Measurements from ENCODE around the gene MOCS3. TPM values are rescaled to one million over a fixed set of nuclear protein-coding genes. Genes with fewer than 3 reads are reported as not detected.

The MOCS3 gene
- total and polyA plus RNA-seq, 2 donors (not counting 1 experiment from before 2014, with no cell fraction given) = 0.91 to 7.6 TPM

DNA sequence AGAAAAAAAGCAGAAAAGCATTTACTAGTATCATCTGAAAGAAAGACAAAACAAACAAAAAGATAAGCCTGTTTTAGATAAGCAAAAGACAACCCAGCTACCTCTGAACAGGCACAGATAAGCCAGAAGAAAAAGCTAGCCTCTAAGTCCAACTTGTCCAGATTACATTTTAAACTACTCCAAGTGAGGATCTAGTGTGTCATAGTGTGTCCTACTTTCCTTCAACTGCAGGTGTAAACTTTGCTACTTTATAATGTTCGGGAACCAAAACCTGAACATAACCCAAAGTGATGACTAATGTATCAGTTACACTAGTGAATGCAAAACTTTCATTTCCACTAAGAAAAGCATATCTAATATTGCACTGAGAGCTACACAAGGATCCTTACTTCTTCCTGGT lies 46.9 kb upstream of the MOCS3 start:
- ATAC-seq (ENCODE audit: low read depth) (no peak), DNase-seq (no peak)
- Histone ChIP-seq H3K36me3 (replicated peaks in 1 of 2; ENCODE audit: control extremely low read depth in 1 of 2, control insufficient read depth in 1 of 2, extremely low read depth in 1 of 2, insufficient read depth in 2 of 2, low read length in 1 of 2) (peaks cover 6 to 14% of the 10 kb centered on the region in 2 experiments), H3K9me3 (ENCODE audit: control extremely low read depth in 1 of 3, control insufficient read depth in 2 of 3, insufficient read depth in 1 of 3, low read length in 2 of 3) (no peaks in the 10 kb centered on the region), H3K4me1 (ENCODE audit: control insufficient read depth in 2 of 2, insufficient read depth in 2 of 2, low read length in 2 of 2) (peaks cover 17 to 32% of the 10 kb centered on the region in 2 donors), H3K9ac (ENCODE audit: low read length) (no peak overlapping the region), H3K79me2 (ENCODE audit: control insufficient read depth, insufficient read depth, low read length) (peaks cover 100% of the 10 kb centered on the region), H3K27me3 (replicated peaks in 1 of 4; ENCODE audit: control extremely low read depth in 1 of 4, control insufficient read depth in 3 of 4, insufficient read depth in 4 of 4, low read length in 3 of 4) (no peaks in the 10 kb centered on the region), H2AFZ (ENCODE audit: insufficient read depth, low read depth, low read length, poor library complexity, severe bottlenecking) (no peak overlapping the region), H3K27ac (ENCODE audit: low read length in 2 of 2) (no peak overlapping the region), H3K4me3 (ENCODE audit: control extremely low read depth in 1 of 5, extremely low read depth in 1 of 5, insufficient read depth in 1 of 5, low read depth in 2 of 5, low read length in 4 of 5) (no peak overlapping the region), H3K4me2 (replicated peaks; ENCODE audit: low read depth, low read length, poor library complexity, severe bottlenecking) (no peak overlapping the region), H4K20me1 (ENCODE audit: control insufficient read depth, insufficient read depth, low read length, poor library complexity, severe bottlenecking) (peaks cover 67% of the 10 kb centered on the region)
- H3K27ac Mint-ChIP-seq = peak overlapping the region; percentile 56
- H3K4me3 Mint-ChIP-seq = peak overlapping the region; percentile 60
- H3K9me3 Mint-ChIP-seq (ENCODE audit: insufficient read depth) = no peaks in the 10 kb centered on the region
- no CpG with 5 or more reads among the region's 1 CpG for WGBS (ENCODE audit: insufficient coverage)
- ChIA-PET CTCF (interaction anchor here (0.9 to 2.4 kb wide), 5 partner anchors 11 to 121 kb away, joined by 4 to 8 read pairs (median 6); no protein-coding TSS in a partner anchor), POLR2A (no interaction called here)
- no peak for TF ChIP-seq EZH2 (IDR thresholded peaks at IDR 0.05; ENCODE audit: borderline replicate concordance, insufficient read depth, low read depth, low read length, poor library complexity, severe bottlenecking)
- TF ChIP-seq, protein P1, sequence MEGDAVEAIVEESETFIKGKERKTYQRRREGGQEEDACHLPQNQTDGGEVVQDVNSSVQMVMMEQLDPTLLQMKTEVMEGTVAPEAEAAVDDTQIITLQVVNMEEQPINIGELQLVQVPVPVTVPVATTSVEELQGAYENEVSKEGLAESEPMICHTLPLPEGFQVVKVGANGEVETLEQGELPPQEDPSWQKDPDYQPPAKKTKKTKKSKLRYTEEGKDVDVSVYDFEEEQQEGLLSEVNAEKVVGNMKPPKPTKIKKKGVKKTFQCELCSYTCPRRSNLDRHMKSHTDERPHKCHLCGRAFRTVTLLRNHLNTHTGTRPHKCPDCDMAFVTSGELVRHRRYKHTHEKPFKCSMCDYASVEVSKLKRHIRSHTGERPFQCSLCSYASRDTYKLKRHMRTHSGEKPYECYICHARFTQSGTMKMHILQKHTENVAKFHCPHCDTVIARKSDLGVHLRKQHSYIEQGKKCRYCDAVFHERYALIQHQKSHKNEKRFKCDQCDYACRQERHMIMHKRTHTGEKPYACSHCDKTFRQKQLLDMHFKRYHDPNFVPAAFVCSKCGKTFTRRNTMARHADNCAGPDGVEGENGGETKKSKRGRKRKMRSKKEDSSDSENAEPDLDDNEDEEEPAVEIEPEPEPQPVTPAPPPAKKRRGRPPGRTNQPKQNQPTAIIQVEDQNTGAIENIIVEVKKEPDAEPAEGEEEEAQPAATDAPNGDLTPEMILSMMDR (IDR thresholded peaks at IDR 0.05) = no peak
- intact Hi-C loops (cut with micrococcal nuclease) = no loop called here
- H3K27me3 Mint-ChIP-seq = no peaks in the 10 kb centered on the region
- H3K4me1 Mint-ChIP-seq = peaks cover 68% of the 10 kb centered on the region

DNA sequence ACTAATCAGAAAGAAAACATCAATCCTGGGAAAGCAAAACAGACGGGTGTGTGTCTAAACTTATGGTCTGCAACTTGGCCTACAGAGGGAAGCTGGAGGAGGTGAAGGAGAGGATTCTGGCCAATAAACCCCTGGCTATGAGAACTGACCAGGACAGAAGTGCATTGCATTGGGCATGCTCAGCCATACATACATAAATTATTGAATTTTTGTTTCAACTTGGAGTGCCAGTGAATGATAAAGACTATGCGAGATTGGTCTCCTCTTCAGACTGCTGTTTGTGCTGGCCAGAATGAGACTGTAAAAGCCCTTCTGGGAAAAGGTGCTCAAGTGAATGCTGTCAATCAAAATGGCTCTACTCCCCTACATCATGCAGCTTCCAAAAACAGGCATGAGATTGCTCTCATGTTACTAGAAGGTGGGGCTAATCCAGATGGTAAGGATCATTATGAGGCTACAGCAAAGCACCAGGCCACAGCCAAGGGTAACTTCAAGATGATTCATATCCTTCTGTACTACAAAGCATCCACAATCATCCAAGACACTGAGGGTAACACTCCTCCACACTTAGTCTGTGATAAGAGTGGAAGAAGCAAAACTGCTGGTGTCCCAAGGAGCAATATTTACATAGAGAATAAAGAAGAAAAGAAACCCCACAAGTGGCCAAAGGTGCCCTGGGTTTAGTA lies 44.8 kb upstream of the MOCS3 start:
- no peak overlapping the region for H3K4me2 ChIP-seq (replicated peaks; ENCODE audit: low read depth, low read length, poor library complexity, severe bottlenecking)
- peak overlapping the region; percentile 2 for H3K4me3 Mint-ChIP-seq
- H2AFZ ChIP-seq (ENCODE audit: insufficient read depth, low read depth, low read length, poor library complexity, severe bottlenecking) = no peak overlapping the region
- peaks cover 81% of the 10 kb centered on the region for H3K4me1 Mint-ChIP-seq
- H3K36me3 ChIP-seq (replicated peaks in 1 of 2; ENCODE audit: control extremely low read depth in 1 of 2, control insufficient read depth in 1 of 2, extremely low read depth in 1 of 2, insufficient read depth in 2 of 2, low read length in 1 of 2) = peaks cover 6 to 8% of the 10 kb centered on the region in 2 experiments
- H3K27me3 ChIP-seq (replicated peaks in 1 of 4; ENCODE audit: control extremely low read depth in 1 of 4, control insufficient read depth in 3 of 4, insufficient read depth in 4 of 4, low read length in 3 of 4) = no peaks in the 10 kb centered on the region
- ChIA-PET CTCF (interaction anchor here (1.0 to 3.8 kb wide), 3 partner anchors 15 to 121 kb away, joined by 3 to 15 read pairs (median 3); no protein-coding TSS in a partner anchor), POLR2A (no interaction called here)
- ATAC-seq (ENCODE audit: low read depth) (no peak), DNase-seq (no peak)
- H3K79me2 ChIP-seq (ENCODE audit: control insufficient read depth, insufficient read depth, low read length) = peaks cover 100% of the 10 kb centered on the region
- no peak overlapping the region for H3K27ac ChIP-seq (ENCODE audit: low read length in 2 of 2)
- intact Hi-C loops (cut with micrococcal nuclease) = no loop called here
- peak overlapping the region; percentile 2 for H3K27ac Mint-ChIP-seq
- H3K9me3 Mint-ChIP-seq (ENCODE audit: insufficient read depth) = no peaks in the 10 kb centered on the region
- no peaks in the 10 kb centered on the region for H3K27me3 Mint-ChIP-seq
- H3K9me3 ChIP-seq (ENCODE audit: control extremely low read depth in 1 of 3, control insufficient read depth in 2 of 3, insufficient read depth in 1 of 3, low read length in 2 of 3) = no peaks in the 10 kb centered on the region
- TF ChIP-seq, protein P1 (IDR thresholded peaks at IDR 0.05) = no peak
- TF ChIP-seq EZH2 (IDR thresholded peaks at IDR 0.05; ENCODE audit: borderline replicate concordance, insufficient read depth, low read depth, low read length, poor library complexity, severe bottlenecking) = no peak
- H4K20me1 ChIP-seq (ENCODE audit: control insufficient read depth, insufficient read depth, low read length, poor library complexity, severe bottlenecking) = peaks cover 55% of the 10 kb centered on the region
- H3K4me3 ChIP-seq (ENCODE audit: control extremely low read depth in 1 of 5, extremely low read depth in 1 of 5, insufficient read depth in 1 of 5, low read depth in 2 of 5, low read length in 4 of 5) = no peak overlapping the region
- no CpG with 5 or more reads among the region's 2 CpGs for WGBS (ENCODE audit: insufficient coverage)
- peaks cover 36 to 42% of the 10 kb centered on the region in 2 donors for H3K4me1 ChIP-seq (ENCODE audit: control insufficient read depth in 2 of 2, insufficient read depth in 2 of 2, low read length in 2 of 2)
- no peak overlapping the region for H3K9ac ChIP-seq (ENCODE audit: low read length)

Measured in B cell (primary cell).